ENCODE measurements around the gene STON2.

DNA sequence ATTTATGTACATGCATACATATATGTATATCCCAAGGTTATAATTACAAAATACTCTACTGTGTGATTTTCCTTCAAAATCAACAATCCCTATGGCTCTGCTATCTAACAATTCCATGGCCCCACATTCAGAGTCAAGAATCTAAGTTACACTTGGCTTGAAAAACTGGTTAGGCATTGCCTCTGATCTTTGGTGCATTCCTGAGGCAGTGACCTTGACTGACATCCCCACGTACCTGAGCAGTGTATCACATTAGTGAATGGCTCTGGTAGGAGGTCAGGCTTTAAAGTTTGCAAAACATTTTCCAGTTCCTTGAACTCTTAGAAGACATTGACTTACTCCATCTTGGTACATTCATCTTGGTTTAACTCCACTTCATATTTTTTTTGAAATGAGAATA, 8.5 kb upstream of the STON2 start:
- TF ChIP-seq, protein P1, sequence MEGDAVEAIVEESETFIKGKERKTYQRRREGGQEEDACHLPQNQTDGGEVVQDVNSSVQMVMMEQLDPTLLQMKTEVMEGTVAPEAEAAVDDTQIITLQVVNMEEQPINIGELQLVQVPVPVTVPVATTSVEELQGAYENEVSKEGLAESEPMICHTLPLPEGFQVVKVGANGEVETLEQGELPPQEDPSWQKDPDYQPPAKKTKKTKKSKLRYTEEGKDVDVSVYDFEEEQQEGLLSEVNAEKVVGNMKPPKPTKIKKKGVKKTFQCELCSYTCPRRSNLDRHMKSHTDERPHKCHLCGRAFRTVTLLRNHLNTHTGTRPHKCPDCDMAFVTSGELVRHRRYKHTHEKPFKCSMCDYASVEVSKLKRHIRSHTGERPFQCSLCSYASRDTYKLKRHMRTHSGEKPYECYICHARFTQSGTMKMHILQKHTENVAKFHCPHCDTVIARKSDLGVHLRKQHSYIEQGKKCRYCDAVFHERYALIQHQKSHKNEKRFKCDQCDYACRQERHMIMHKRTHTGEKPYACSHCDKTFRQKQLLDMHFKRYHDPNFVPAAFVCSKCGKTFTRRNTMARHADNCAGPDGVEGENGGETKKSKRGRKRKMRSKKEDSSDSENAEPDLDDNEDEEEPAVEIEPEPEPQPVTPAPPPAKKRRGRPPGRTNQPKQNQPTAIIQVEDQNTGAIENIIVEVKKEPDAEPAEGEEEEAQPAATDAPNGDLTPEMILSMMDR (IDR thresholded peaks at IDR 0.05), result no peak
- TF ChIP-seq POLR2A (IDR thresholded peaks at IDR 0.05), result no peak

Measured in body of pancreas (tissue), 4 donors.